Testis (tissue), 2 donors: Measurements from ENCODE around the gene CCT5.

ENCODE experiments used
- CTCF ChIP-seq, 3 experiments: fragments of 450-650 bp in 2 of 3; fragments of 200-600 bp in 1 of 3; sonication (generic) in 1 of 3; IDR thresholded peaks; one replicate each; pipeline ENCODE4 v1.5.1; 2016 to 2019; ENCODE audit warnings: antibody characterized with exemption in 3 of 3, mild to moderate bottlenecking in 2 of 3, moderate library complexity in 1 of 3
- POLR2A ChIP-seq: fragments of 450-650 bp; IDR thresholded peaks from one replicate; pipeline ENCODE4 v1.6.1; 2017; ENCODE audit warnings: antibody characterized with exemption, mild to moderate bottlenecking, moderate library complexity

- TF ChIP-seq CTCF (IDR thresholded peaks at IDR 0.05) (no peak), POLR2A (no peak)
Observed at GRCh38 chr5:10266839-10267238, 16.8 kb downstream of the CCT5 start.
